ENCODE results near the gene SAT2.

DNA sequence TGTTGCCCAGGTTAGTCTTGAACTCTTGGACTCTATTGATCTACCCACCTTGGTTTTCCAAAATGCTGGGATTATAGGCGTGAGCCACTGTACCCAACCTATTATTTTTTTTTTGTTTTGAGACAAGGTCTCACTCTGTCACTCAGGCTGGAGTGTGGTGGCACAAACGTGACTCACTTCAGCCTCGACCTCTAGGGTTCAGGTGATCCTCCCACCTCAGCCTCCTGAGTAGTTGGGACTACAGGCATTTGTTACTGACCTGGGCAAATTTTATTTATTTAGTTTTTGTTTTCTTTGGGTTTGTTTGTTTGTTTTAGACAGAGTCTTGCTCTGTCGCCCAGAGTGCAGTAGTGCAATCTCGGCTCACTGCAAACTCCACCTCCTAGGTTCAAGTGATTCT lies 4.0 kb downstream of the SAT2 start:
- no peak for TF ChIP-seq HDAC1 (CRISPR knock-in tag; IDR thresholded peaks at IDR 0.05)
- no peak for TF ChIP-seq ZFP36L2 (CRISPR knock-in tag; IDR thresholded peaks at IDR 0.05)
- TF ChIP-seq CC2D1A (CRISPR knock-in tag; IDR thresholded peaks at IDR 0.05) = no peak
- no peak for TF ChIP-seq POLR2AphosphoS5 (IDR thresholded peaks at IDR 0.05; ENCODE audit: low read depth, low read length)
- TF ChIP-seq PHF21A (CRISPR knock-in tag; IDR thresholded peaks at IDR 0.05) = no peak
- TF ChIP-seq, protein P1, sequence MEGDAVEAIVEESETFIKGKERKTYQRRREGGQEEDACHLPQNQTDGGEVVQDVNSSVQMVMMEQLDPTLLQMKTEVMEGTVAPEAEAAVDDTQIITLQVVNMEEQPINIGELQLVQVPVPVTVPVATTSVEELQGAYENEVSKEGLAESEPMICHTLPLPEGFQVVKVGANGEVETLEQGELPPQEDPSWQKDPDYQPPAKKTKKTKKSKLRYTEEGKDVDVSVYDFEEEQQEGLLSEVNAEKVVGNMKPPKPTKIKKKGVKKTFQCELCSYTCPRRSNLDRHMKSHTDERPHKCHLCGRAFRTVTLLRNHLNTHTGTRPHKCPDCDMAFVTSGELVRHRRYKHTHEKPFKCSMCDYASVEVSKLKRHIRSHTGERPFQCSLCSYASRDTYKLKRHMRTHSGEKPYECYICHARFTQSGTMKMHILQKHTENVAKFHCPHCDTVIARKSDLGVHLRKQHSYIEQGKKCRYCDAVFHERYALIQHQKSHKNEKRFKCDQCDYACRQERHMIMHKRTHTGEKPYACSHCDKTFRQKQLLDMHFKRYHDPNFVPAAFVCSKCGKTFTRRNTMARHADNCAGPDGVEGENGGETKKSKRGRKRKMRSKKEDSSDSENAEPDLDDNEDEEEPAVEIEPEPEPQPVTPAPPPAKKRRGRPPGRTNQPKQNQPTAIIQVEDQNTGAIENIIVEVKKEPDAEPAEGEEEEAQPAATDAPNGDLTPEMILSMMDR (CRISPR knock-in tag; IDR thresholded peaks at IDR 0.05) = no peak
- TF ChIP-seq CEBPB (IDR thresholded peaks at IDR 0.05; ENCODE audit: borderline replicate concordance, low read depth, low read length) = no peak
- no peak for TF ChIP-seq MXI1 (IDR thresholded peaks at IDR 0.05; ENCODE audit: borderline replicate concordance, low read depth, low read length)
- TF ChIP-seq, protein P2, sequence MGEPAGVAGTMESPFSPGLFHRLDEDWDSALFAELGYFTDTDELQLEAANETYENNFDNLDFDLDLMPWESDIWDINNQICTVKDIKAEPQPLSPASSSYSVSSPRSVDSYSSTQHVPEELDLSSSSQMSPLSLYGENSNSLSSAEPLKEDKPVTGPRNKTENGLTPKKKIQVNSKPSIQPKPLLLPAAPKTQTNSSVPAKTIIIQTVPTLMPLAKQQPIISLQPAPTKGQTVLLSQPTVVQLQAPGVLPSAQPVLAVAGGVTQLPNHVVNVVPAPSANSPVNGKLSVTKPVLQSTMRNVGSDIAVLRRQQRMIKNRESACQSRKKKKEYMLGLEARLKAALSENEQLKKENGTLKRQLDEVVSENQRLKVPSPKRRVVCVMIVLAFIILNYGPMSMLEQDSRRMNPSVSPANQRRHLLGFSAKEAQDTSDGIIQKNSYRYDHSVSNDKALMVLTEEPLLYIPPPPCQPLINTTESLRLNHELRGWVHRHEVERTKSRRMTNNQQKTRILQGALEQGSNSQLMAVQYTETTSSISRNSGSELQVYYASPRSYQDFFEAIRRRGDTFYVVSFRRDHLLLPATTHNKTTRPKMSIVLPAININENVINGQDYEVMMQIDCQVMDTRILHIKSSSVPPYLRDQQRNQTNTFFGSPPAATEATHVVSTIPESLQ (CRISPR knock-in tag; conservative IDR thresholded peaks at IDR 0.05) = no peak
- TF ChIP-seq, protein P3, sequence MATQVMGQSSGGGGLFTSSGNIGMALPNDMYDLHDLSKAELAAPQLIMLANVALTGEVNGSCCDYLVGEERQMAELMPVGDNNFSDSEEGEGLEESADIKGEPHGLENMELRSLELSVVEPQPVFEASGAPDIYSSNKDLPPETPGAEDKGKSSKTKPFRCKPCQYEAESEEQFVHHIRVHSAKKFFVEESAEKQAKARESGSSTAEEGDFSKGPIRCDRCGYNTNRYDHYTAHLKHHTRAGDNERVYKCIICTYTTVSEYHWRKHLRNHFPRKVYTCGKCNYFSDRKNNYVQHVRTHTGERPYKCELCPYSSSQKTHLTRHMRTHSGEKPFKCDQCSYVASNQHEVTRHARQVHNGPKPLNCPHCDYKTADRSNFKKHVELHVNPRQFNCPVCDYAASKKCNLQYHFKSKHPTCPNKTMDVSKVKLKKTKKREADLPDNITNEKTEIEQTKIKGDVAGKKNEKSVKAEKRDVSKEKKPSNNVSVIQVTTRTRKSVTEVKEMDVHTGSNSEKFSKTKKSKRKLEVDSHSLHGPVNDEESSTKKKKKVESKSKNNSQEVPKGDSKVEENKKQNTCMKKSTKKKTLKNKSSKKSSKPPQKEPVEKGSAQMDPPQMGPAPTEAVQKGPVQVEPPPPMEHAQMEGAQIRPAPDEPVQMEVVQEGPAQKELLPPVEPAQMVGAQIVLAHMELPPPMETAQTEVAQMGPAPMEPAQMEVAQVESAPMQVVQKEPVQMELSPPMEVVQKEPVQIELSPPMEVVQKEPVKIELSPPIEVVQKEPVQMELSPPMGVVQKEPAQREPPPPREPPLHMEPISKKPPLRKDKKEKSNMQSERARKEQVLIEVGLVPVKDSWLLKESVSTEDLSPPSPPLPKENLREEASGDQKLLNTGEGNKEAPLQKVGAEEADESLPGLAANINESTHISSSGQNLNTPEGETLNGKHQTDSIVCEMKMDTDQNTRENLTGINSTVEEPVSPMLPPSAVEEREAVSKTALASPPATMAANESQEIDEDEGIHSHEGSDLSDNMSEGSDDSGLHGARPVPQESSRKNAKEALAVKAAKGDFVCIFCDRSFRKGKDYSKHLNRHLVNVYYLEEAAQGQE (IDR thresholded peaks at IDR 0.05; ENCODE audit: borderline replicate concordance in 1 of 2, low read depth in 1 of 2, low read length in 2 of 2) = no peak
- no peak for TF ChIP-seq KDM3A (CRISPR knock-in tag; IDR thresholded peaks at IDR 0.05; ENCODE audit: low read depth)
- TF ChIP-seq BRCA1 (CRISPR knock-in tag; IDR thresholded peaks at IDR 0.05) = no peak
- TF ChIP-seq ESRRA (CRISPR knock-in tag; IDR thresholded peaks at IDR 0.05; ENCODE audit: low read depth) = no peak
- no peak for TF ChIP-seq STAT5B (CRISPR knock-in tag; IDR thresholded peaks at IDR 0.05)

Data from HepG2 (cell line).